Measurements from ENCODE around the gene MS4A4E. TPM values are rescaled to one million over a fixed set of nuclear protein-coding genes. Genes with fewer than 3 reads are reported as not detected.

The MS4A4E gene
- total RNA-seq, 3 donors from 2014 or later (not counting 1 experiment from before 2014, with no cell fraction given), result 0.92 to 23.2 (median 1.8) TPM

- Histone ChIP-seq H3K36me3 (ENCODE audit: control insufficient read depth, insufficient read depth, low read length) (no peaks in the 10 kb centered on the region), H3K27ac (ENCODE audit: low read length) (no peak overlapping the region), H3K4me3 (ENCODE audit: low read length) (no peak overlapping the region), H3K4me1 (ENCODE audit: control insufficient read depth, insufficient read depth, low read length) (no peaks in the 10 kb centered on the region), H3K9me3 (ENCODE audit: control insufficient read depth, insufficient read depth, low read length) (no peaks in the 10 kb centered on the region), H3K27me3 (ENCODE audit: control insufficient read depth, insufficient read depth, low read length) (no peaks in the 10 kb centered on the region)
- H3K27me3 Mint-ChIP-seq (ENCODE audit: low read depth in 2 of 2), result peaks cover 8 to 15% of the 10 kb centered on the region in 2 donors
- 92% methylated on average over 2 of the region's 2 CpGs for WGBS (ENCODE audit: insufficient coverage)
- no peak for TF ChIP-seq CTCF (IDR thresholded peaks at IDR 0.05)
- H3K9me3 Mint-ChIP-seq, result no peaks in the 10 kb centered on the region
- DNase-seq (no peak), ATAC-seq (no peak)
- intact Hi-C loops (cut with micrococcal nuclease), result no loop called here
- H3K27ac Mint-ChIP-seq, result no peak overlapping the region
- H3K4me1 Mint-ChIP-seq, result no peaks in the 10 kb centered on the region
- H3K4me3 Mint-ChIP-seq, result no peak overlapping the region
- H3K36me3 Mint-ChIP-seq, result no peaks in the 10 kb centered on the region
Measured at GRCh38 chr11:60282286-60282685, 39.3 kb upstream of the MS4A4E start.

DNA sequence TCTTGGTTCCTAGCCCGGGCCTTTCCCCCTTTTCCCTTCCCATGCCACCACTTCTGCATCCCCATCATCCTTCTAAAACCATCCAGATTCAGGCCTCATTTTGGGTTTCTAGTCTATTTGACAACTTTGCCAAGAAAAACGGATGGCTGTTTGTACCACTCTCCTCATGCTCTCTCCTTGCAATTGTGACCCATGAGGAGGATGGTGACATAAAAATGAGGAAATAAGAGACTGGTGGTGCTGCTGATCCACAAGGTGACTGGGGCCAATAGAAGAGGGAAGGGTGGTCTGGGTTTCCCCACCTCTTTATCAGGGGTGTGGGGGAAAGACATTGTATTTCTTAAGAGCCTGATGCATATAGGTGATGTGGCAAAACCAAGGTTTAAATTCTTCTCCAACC, 38.5 kb upstream of the MS4A4E start:
- no peaks in the 10 kb centered on the region for H3K27me3 ChIP-seq (ENCODE audit: control insufficient read depth, insufficient read depth, low read length)
- Mint-ChIP-seq H3K9me3 (no peaks in the 10 kb centered on the region), H3K4me3 (no peak overlapping the region), H3K27ac (no peak overlapping the region), H3K4me1 (no peaks in the 10 kb centered on the region), H3K27me3 (ENCODE audit: low read depth in 2 of 2) (peaks cover 10 to 15% of the 10 kb centered on the region in 2 donors), H3K36me3 (no peaks in the 10 kb centered on the region)
- no peaks in the 10 kb centered on the region for H3K36me3 ChIP-seq (ENCODE audit: control insufficient read depth, insufficient read depth, low read length)
- no peak for TF ChIP-seq CTCF (IDR thresholded peaks at IDR 0.05)
- ATAC-seq, result no peak
- WGBS (ENCODE audit: insufficient coverage), result 74% methylated on average over 2 of the region's 2 CpGs
- intact Hi-C loops (cut with micrococcal nuclease), result no loop called here
- DNase-seq, result no peak
- no peaks in the 10 kb centered on the region for H3K4me1 ChIP-seq (ENCODE audit: control insufficient read depth, insufficient read depth, low read length)
- no peaks in the 10 kb centered on the region for H3K9me3 ChIP-seq (ENCODE audit: control insufficient read depth, insufficient read depth, low read length)
- H3K27ac ChIP-seq (ENCODE audit: low read length), result no peak overlapping the region
- H3K4me3 ChIP-seq (ENCODE audit: low read length), result no peak overlapping the region

- no peaks in the 10 kb centered on the region for H3K36me3 ChIP-seq (ENCODE audit: control insufficient read depth, insufficient read depth, low read length)
- no peaks in the 10 kb centered on the region for H3K9me3 ChIP-seq (ENCODE audit: control insufficient read depth, insufficient read depth, low read length)
- H3K27me3 Mint-ChIP-seq (ENCODE audit: low read depth in 2 of 2), result peaks cover 10 to 15% of the 10 kb centered on the region in 2 donors
- no peaks in the 10 kb centered on the region for H3K27me3 ChIP-seq (ENCODE audit: control insufficient read depth, insufficient read depth, low read length)
- WGBS (ENCODE audit: insufficient coverage), result 40% methylated on average over 3 of the region's 3 CpGs
- ATAC-seq, result peak in 1 of 3 donors; percentile 56
- no peak within 1 kb of the TSS for H3K4me3 ChIP-seq (ENCODE audit: low read length)
- H3K4me1 ChIP-seq (ENCODE audit: control insufficient read depth, insufficient read depth, low read length), result no peaks in the 10 kb centered on the region
- no peak within 1 kb of the TSS for H3K27ac Mint-ChIP-seq
- no peak within 1 kb of the TSS for H3K27ac ChIP-seq (ENCODE audit: low read length)
- TF ChIP-seq CTCF (IDR thresholded peaks at IDR 0.05), result no peak
- H3K36me3 Mint-ChIP-seq, result no peaks in the 10 kb centered on the region
- no peaks in the 10 kb centered on the region for H3K4me1 Mint-ChIP-seq
- H3K9me3 Mint-ChIP-seq, result no peaks in the 10 kb centered on the region
- H3K4me3 Mint-ChIP-seq, result no peak within 1 kb of the TSS
- DNase-seq, result no peak
- intact Hi-C loops (cut with micrococcal nuclease), result no loop called here
Measured at GRCh38 chr11:60280412-60280811, 37.5 kb upstream of the MS4A4E start, which contains the start of gene MS4A4A. MS4A4A (plus strand) TSS chr11:60280666; CDS start chr11:60280676, 10 bp downstream.

DNA sequence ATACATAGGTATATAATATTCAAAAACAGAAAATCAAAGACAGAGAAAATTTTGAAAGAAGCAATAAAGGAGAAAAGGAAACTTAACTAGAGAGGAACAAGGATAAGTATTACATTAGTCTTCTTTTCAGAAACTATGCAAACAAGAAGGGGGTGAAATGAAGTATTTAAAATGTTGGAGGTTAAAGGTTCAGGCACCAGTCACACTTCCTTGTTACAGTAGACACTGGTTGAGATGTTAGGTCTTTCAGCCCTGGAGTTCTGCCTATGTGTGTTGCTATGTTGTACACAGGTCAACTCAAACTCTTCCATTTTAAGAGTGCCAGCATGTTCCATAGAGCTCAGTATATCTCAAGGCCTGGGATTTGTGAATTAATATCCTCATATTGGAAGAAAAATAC, 31.5 kb upstream of the MS4A4E start:
- H3K27ac ChIP-seq (ENCODE audit: low read length), result no peak overlapping the region
- intact Hi-C loops (cut with micrococcal nuclease), result no loop called here

More for the DNA sequence above, 31.5 kb upstream of the MS4A4E start:
- Histone ChIP-seq H3K4me3 (ENCODE audit: low read length) (no peak overlapping the region), H3K36me3 (ENCODE audit: control insufficient read depth, insufficient read depth, low read length) (no peaks in the 10 kb centered on the region), H3K9me3 (ENCODE audit: control insufficient read depth, insufficient read depth, low read length) (no peaks in the 10 kb centered on the region), H3K4me1 (ENCODE audit: control insufficient read depth, insufficient read depth, low read length) (no peaks in the 10 kb centered on the region), H3K27me3 (ENCODE audit: control insufficient read depth, insufficient read depth, low read length) (no peaks in the 10 kb centered on the region)
- no peak for TF ChIP-seq CTCF (IDR thresholded peaks at IDR 0.05)
- no peak for ATAC-seq
- Mint-ChIP-seq H3K27ac (no peak overlapping the region), H3K27me3 (ENCODE audit: low read depth in 2 of 2) (peaks cover 0 to 21% of the 10 kb centered on the region in 2 donors), H3K36me3 (no peaks in the 10 kb centered on the region), H3K4me3 (no peak overlapping the region), H3K4me1 (no peaks in the 10 kb centered on the region), H3K9me3 (no peaks in the 10 kb centered on the region)
- DNase-seq, result no peak

Measured in natural killer cell (primary cell).